Measurements from ENCODE around the gene CEP43. TPM values are rescaled to one million over a fixed set of nuclear protein-coding genes. Genes with fewer than 3 reads are reported as not detected.

The CEP43 gene
- total RNA-seq, 1 experiment from 2014 or later: 35.4 TPM

DNA sequence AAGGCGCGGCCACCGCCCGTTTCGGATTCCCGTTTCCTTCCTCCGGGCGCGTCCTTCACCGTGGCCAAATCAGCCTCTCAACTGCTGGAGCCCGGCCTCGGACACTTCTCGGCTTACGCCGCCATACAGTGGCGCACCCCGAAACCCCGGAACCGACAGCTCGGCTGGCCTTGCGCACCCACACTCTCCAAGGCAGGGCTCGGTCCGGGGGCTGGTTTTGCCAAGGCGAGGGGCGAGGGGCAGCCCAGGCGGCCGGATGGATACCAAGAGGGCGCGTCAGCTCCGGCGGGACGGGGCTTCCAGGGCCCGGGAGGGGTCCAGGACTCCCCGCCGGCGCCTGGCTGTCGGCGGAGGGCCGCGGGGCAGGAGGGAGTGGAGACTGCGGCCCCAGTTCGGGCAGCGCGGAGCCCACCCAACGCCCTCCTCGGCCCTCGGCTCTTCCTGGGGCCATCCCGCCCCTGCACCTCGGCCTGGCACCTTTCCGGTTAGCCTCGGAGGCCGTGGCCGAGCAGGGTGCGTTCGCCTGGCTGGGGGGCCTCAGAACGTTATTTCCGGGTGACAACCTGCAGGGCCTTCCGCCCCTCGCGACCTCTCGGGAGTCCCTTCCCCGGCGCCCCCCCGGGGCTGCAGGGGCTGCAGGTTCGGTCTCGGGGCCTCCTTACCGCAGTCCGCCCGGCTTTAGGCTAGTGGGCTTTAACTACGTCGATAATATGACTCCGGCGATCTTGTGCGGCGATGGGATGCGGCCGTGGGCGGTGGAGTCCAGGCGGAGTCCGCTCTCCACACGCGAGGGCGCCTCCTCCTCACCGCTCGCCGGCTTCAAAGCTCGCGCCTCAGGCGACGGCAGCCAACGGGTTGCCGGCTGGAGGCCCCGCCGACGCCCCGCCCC, 697 bp upstream of the CEP43 start:
- BruUV-seq (replicated peaks): no TSS peak
- Histone ChIP-seq H3K9me3 (ENCODE audit: control insufficient read depth, insufficient read depth, low read depth, low read length) (no peaks in the 10 kb centered on the region), H3K4me3 (ENCODE audit: low read depth in 2 of 2, low read length in 2 of 2) (peak overlapping the region; percentile 88 to 89), H3K27ac (ENCODE audit: low read length) (peak overlapping the region; percentile 73; the same call in 1 of the 2 replicates), H3K4me1 (ENCODE audit: control insufficient read depth, insufficient read depth, low read length) (peaks cover 18% of the 10 kb centered on the region), H3K36me3 (ENCODE audit: control insufficient read depth, insufficient read depth, low read length) (peaks cover 16% of the 10 kb centered on the region; the same call in 1 of the 2 replicates), H3K27me3 (ENCODE audit: control insufficient read depth, insufficient read depth, low read length) (no peaks in the 10 kb centered on the region)
- no peak for DNase-seq (ENCODE audit: low read depth, low spot score)
- in situ Hi-C loops (cut with HindIII; ENCODE audit: low pct_unique_long_range_greater_than_20kb, low sequenced_read_pairs) (no loop called here), intact Hi-C loops (cut with micrococcal nuclease; ENCODE audit: unreplicated experiment) (loop anchor here (1.0 to 5.0 kb wide), 2 partner anchors 144 to 212 kb away; no protein-coding TSS in a partner anchor)
- CTCF ChIA-PET: interaction anchor here (0.7 kb wide), 2 partner anchors 138 to 223 kb away, joined by 3 read pairs; no protein-coding TSS in a partner anchor
- no peak; the same call in none of the 2 replicates for TF ChIP-seq SIN3A (IDR thresholded peaks at IDR 0.05; ENCODE audit: borderline replicate concordance, insufficient read depth, low read depth, low read length)
- TF ChIP-seq POLR2AphosphoS5 (IDR thresholded peaks at IDR 0.05; ENCODE audit: low read depth, low read length): peak; percentile 49; the same call in 1 of the 2 replicates
- TF ChIP-seq TCF7L2 (IDR thresholded peaks at IDR 0.05; ENCODE audit: low read depth, low read length): peak; percentile 82
- TF ChIP-seq, protein P1, sequence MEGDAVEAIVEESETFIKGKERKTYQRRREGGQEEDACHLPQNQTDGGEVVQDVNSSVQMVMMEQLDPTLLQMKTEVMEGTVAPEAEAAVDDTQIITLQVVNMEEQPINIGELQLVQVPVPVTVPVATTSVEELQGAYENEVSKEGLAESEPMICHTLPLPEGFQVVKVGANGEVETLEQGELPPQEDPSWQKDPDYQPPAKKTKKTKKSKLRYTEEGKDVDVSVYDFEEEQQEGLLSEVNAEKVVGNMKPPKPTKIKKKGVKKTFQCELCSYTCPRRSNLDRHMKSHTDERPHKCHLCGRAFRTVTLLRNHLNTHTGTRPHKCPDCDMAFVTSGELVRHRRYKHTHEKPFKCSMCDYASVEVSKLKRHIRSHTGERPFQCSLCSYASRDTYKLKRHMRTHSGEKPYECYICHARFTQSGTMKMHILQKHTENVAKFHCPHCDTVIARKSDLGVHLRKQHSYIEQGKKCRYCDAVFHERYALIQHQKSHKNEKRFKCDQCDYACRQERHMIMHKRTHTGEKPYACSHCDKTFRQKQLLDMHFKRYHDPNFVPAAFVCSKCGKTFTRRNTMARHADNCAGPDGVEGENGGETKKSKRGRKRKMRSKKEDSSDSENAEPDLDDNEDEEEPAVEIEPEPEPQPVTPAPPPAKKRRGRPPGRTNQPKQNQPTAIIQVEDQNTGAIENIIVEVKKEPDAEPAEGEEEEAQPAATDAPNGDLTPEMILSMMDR (IDR thresholded peaks at IDR 0.05): no peak
- TF ChIP-seq, protein P2, sequence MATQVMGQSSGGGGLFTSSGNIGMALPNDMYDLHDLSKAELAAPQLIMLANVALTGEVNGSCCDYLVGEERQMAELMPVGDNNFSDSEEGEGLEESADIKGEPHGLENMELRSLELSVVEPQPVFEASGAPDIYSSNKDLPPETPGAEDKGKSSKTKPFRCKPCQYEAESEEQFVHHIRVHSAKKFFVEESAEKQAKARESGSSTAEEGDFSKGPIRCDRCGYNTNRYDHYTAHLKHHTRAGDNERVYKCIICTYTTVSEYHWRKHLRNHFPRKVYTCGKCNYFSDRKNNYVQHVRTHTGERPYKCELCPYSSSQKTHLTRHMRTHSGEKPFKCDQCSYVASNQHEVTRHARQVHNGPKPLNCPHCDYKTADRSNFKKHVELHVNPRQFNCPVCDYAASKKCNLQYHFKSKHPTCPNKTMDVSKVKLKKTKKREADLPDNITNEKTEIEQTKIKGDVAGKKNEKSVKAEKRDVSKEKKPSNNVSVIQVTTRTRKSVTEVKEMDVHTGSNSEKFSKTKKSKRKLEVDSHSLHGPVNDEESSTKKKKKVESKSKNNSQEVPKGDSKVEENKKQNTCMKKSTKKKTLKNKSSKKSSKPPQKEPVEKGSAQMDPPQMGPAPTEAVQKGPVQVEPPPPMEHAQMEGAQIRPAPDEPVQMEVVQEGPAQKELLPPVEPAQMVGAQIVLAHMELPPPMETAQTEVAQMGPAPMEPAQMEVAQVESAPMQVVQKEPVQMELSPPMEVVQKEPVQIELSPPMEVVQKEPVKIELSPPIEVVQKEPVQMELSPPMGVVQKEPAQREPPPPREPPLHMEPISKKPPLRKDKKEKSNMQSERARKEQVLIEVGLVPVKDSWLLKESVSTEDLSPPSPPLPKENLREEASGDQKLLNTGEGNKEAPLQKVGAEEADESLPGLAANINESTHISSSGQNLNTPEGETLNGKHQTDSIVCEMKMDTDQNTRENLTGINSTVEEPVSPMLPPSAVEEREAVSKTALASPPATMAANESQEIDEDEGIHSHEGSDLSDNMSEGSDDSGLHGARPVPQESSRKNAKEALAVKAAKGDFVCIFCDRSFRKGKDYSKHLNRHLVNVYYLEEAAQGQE (IDR thresholded peaks at IDR 0.05; ENCODE audit: insufficient read depth in 1 of 2, low read depth in 2 of 2, low read length in 1 of 2): no peak
- ATAC-seq: peak; percentile 28
- POLR2A ChIA-PET: no interaction called here

DNA sequence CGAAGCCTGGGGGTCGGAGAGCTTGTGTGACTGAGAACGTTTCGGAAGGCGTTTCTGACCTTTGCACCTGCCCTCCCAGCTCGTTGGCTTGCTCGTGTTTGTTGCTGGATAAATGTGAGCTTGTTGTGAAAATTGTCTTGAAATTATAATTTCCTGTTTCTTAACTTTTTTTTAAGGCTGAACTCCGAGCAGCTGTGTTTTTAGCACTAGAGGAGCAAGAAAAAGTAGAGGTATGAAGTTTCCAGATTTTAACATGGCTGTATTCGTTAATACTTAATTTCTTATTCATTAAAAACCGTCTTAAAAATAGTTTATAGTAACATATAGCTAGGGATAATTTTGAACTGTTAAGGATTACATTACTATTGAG, 672 bp downstream of the CEP43 start:
- TF ChIP-seq, protein P2 (IDR thresholded peaks at IDR 0.05; ENCODE audit: insufficient read depth in 1 of 2, low read depth in 2 of 2, low read length in 1 of 2): no peak
- no peak for TF ChIP-seq POLR2AphosphoS5 (IDR thresholded peaks at IDR 0.05; ENCODE audit: low read depth, low read length)
- TF ChIP-seq SIN3A (IDR thresholded peaks at IDR 0.05; ENCODE audit: borderline replicate concordance, insufficient read depth, low read depth, low read length): no peak
- TF ChIP-seq, protein P1 (IDR thresholded peaks at IDR 0.05): no peak
- no peak for TF ChIP-seq TCF7L2 (IDR thresholded peaks at IDR 0.05; ENCODE audit: low read depth, low read length)
- H3K4me3 ChIP-seq (ENCODE audit: low read depth in 2 of 2, low read length in 2 of 2): peak overlapping the region; percentile 86 to 89
- BruUV-seq (replicated peaks): no TSS peak
- peak overlapping the region; percentile 94 for H3K27ac ChIP-seq (ENCODE audit: low read length)
- no peak for DNase-seq (ENCODE audit: low read depth, low spot score)
- intact Hi-C loops (cut with micrococcal nuclease; ENCODE audit: unreplicated experiment) (loop anchor here (1.0 to 5.0 kb wide), 2 partner anchors 142 to 214 kb away; no protein-coding TSS in a partner anchor), in situ Hi-C loops (cut with HindIII; ENCODE audit: low pct_unique_long_range_greater_than_20kb, low sequenced_read_pairs) (no loop called here)
- H3K4me1 ChIP-seq (ENCODE audit: control insufficient read depth, insufficient read depth, low read length): peaks cover 18% of the 10 kb centered on the region
- H3K9me3 ChIP-seq (ENCODE audit: control insufficient read depth, insufficient read depth, low read depth, low read length): no peaks in the 10 kb centered on the region
- ChIA-PET POLR2A (no interaction called here), CTCF (no interaction called here)
- no peaks in the 10 kb centered on the region for H3K27me3 ChIP-seq (ENCODE audit: control insufficient read depth, insufficient read depth, low read length)
- H3K36me3 ChIP-seq (ENCODE audit: control insufficient read depth, insufficient read depth, low read length): peaks cover 29% of the 10 kb centered on the region
- no peak for ATAC-seq
